Mesenchymal stem cell (in vitro differentiated cells and primary cell): ENCODE measurements around the gene MYD88.

Experiments used
- DNase-seq: peaks from one replicate; pipeline ENCODE4 v3.0.0-alpha.2; 2013
- H2AFZ ChIP-seq: one replicate; pipeline ENCODE4 v1.6.1; 2013; ENCODE audit warnings: low read depth, mild to moderate bottlenecking, control low read depth, inconsistent platforms, low read length, moderate library complexity
- H2AK5ac ChIP-seq: 2 replicates; pipeline ENCODE4 v1.6.1; 2013; ENCODE audit warnings: low read length, moderate library complexity, mild to moderate bottlenecking, inconsistent platforms; ENCODE audit not compliant: severe bottlenecking
- H2BK120ac ChIP-seq: one replicate; pipeline ENCODE4 v1.6.1; 2013; ENCODE audit warnings: low read depth, mild to moderate bottlenecking, inconsistent platforms, low read length, moderate library complexity
- H2BK12ac ChIP-seq, 2 experiments: one replicate each; pipeline ENCODE4 v1.6.1; 2013; ENCODE audit warnings: inconsistent platforms in 2 of 2, low read length in 2 of 2, mild to moderate bottlenecking in 2 of 2, moderate library complexity in 2 of 2, control low read depth in 1 of 2
- H2BK15ac ChIP-seq: one replicate; pipeline ENCODE4 v1.6.1; 2013; ENCODE audit warnings: mild to moderate bottlenecking, low read depth, inconsistent platforms; ENCODE audit not compliant: poor library complexity, severe bottlenecking
- H2BK5ac ChIP-seq: 2 replicates; pipeline ENCODE4 v1.6.1; 2013; ENCODE audit warnings: low read depth, mild to moderate bottlenecking, low read length, control low read depth, inconsistent platforms; ENCODE audit not compliant: poor library complexity, severe bottlenecking
- H3K14ac ChIP-seq, 2 experiments: one replicate each; pipeline ENCODE4 v1.6.1; 2013; ENCODE audit warnings: inconsistent platforms in 2 of 2, low read length in 2 of 2, control low read depth in 1 of 2, mild to moderate bottlenecking in 1 of 2, moderate library complexity in 1 of 2
- H3K18ac ChIP-seq, 2 experiments: one replicate each; pipeline ENCODE4 v1.6.1; 2013; ENCODE audit warnings: inconsistent platforms in 2 of 2, low read length in 2 of 2, control low read depth in 1 of 2, low read depth in 1 of 2, mild to moderate bottlenecking in 1 of 2
- H3K23ac ChIP-seq, 2 experiments: one replicate each; pipeline ENCODE4 v1.6.1; 2013; ENCODE audit warnings: inconsistent platforms in 2 of 2, low read length in 2 of 2, mild to moderate bottlenecking in 2 of 2, moderate library complexity in 2 of 2, control low read depth in 1 of 2
- H3K27ac ChIP-seq: 2 replicates; pipeline ENCODE4 v1.5.1; 2013; ENCODE audit warnings: mild to moderate bottlenecking, moderate library complexity, low read length, control low read depth, inconsistent platforms; ENCODE audit not compliant: poor library complexity, severe bottlenecking
- H3K27me3 ChIP-seq, 2 experiments: 2 replicates each; pipeline versions ENCODE4 v1.6.1 to v1.7.0; 2013; ENCODE audit warnings: low read length in 2 of 2, mild to moderate bottlenecking in 2 of 2, moderate library complexity in 2 of 2, control low read depth in 1 of 2, inconsistent platforms in 1 of 2; ENCODE audit not compliant: control insufficient read depth in 1 of 2, insufficient read depth in 1 of 2
- H3K36me3 ChIP-seq, 2 experiments: 2 replicates each; pipeline versions ENCODE4 v1.6.1 to v1.7.0; 2013; ENCODE audit warnings: low read length in 2 of 2, control low read depth in 1 of 2, inconsistent platforms in 1 of 2, low read depth in 1 of 2, mild to moderate bottlenecking in 1 of 2; ENCODE audit not compliant: insufficient read depth in 2 of 2, control insufficient read depth in 1 of 2
- H3K4ac ChIP-seq, 2 experiments: one replicate each; pipeline ENCODE4 v1.6.1; 2013; ENCODE audit warnings: inconsistent platforms in 2 of 2, low read length in 2 of 2, mild to moderate bottlenecking in 2 of 2, moderate library complexity in 2 of 2, control low read depth in 1 of 2, low read depth in 1 of 2
- H3K4me1 ChIP-seq: 2 replicates; pipeline ENCODE4 v1.6.1; 2013; ENCODE audit warnings: low read depth, low read length, control low read depth; ENCODE audit not compliant: control insufficient read depth, insufficient read depth
- H3K4me2 ChIP-seq: 2 replicates; pipeline ENCODE4 v1.6.1; 2013; ENCODE audit warnings: low read length, mild to moderate bottlenecking, inconsistent platforms; ENCODE audit not compliant: poor library complexity, severe bottlenecking
- H3K4me3 ChIP-seq, 2 experiments: 2 replicates each; pipeline versions ENCODE4 v1.5.1 to v1.7.0; 2013; ENCODE audit warnings: low read length in 2 of 2, mild to moderate bottlenecking in 2 of 2, control low read depth in 1 of 2, low read depth in 1 of 2; ENCODE audit not compliant: insufficient read depth in 1 of 2
- H3K79me1 ChIP-seq: replicated peaks from 2 replicates; pipeline ENCODE4 v1.6.1; 2013; ENCODE audit warnings: mild to moderate bottlenecking, control low read depth, low read length, inconsistent platforms; ENCODE audit not compliant: poor library complexity, severe bottlenecking
- H3K9ac ChIP-seq: 2 replicates; pipeline ENCODE4 v1.7.0; 2013; ENCODE audit warnings: mild to moderate bottlenecking, low read length, moderate library complexity
- H3K9me3 ChIP-seq: 2 replicates; pipeline ENCODE4 v1.7.0; 2013; ENCODE audit warnings: mild to moderate bottlenecking, low read length; ENCODE audit not compliant: control insufficient read depth
- H4K8ac ChIP-seq: one replicate; pipeline ENCODE4 v1.6.1; 2013; ENCODE audit warnings: inconsistent platforms, mild to moderate bottlenecking, low read length, moderate library complexity
- H4K91ac ChIP-seq: one replicate; pipeline ENCODE4 v1.6.1; 2013; ENCODE audit warnings: mild to moderate bottlenecking, low read length, inconsistent platforms
- WGBS: methylation state at CpG from one replicate; pipeline ENCODE4 v1.1.7; 2013; ENCODE audit warnings: mixed read lengths; 5-methylcytosine and 5-hydroxymethylcytosine counted together

Gene MYD88

GRCh38 chr3:38137615-38138348 lies 679 bp upstream of the MYD88 start:
- no peak for DNase-seq
- peak overlapping the region; percentile 60 for H2AFZ ChIP-seq
- peak overlapping the region; percentile 69 for H2BK120ac ChIP-seq
- WGBS = 31% methylated on average over 22 of the region's 22 CpGs
- H3K9me3 ChIP-seq = no peaks in the 10 kb centered on the region
- peaks cover 31% of the 10 kb centered on the region for H3K4me1 ChIP-seq
- H4K91ac ChIP-seq = peak overlapping the region; percentile 89
- H2AK5ac ChIP-seq = peak overlapping the region; percentile 57
- peak overlapping the region in 1 of 2 experiments; percentile 56 for H3K14ac ChIP-seq
- H3K4me2 ChIP-seq = peak overlapping the region; percentile 86
- peak overlapping the region; percentile 91 for H3K9ac ChIP-seq
- H3K27me3 ChIP-seq = no peaks in the 10 kb centered on the region
- H3K18ac ChIP-seq = peak overlapping the region; percentile 58 to 75
- H2BK12ac ChIP-seq = peak overlapping the region in 1 of 2 experiments; percentile 70
- peaks cover 33 to 50% of the 10 kb centered on the region in 2 experiments for H3K36me3 ChIP-seq
- peak overlapping the region; percentile 88 for H3K27ac ChIP-seq
- H2BK5ac ChIP-seq = no peak overlapping the region
- peak overlapping the region; percentile 73 for H2BK15ac ChIP-seq
- H4K8ac ChIP-seq = peak overlapping the region; percentile 97
- H3K4ac ChIP-seq = peak overlapping the region; percentile 15 to 82
- H3K79me1 ChIP-seq = peaks cover 32% of the 10 kb centered on the region
- H3K23ac ChIP-seq = peak overlapping the region in 1 of 2 experiments; percentile 79
- peak overlapping the region; percentile 56 to 95 for H3K4me3 ChIP-seq

- Histone ChIP-seq H3K23ac (no peak overlapping the region), H2BK5ac (no peak overlapping the region), H3K4me1 (peaks cover 26% of the 10 kb centered on the region), H3K9ac (peak overlapping the region; percentile 91), H3K27ac (no peak overlapping the region), H2BK12ac (no peak overlapping the region), H3K4ac (peak overlapping the region in 1 of 2 experiments; percentile 82), H4K8ac (peak overlapping the region; percentile 97), H2AK5ac (no peak overlapping the region), H3K79me1 (peaks cover 22% of the 10 kb centered on the region), H3K9me3 (no peaks in the 10 kb centered on the region), H2BK120ac (no peak overlapping the region), H3K14ac (peak overlapping the region in 1 of 2 experiments; percentile 42), H2BK15ac (peak overlapping the region; percentile 37), H3K18ac (peak overlapping the region; percentile 58 to 99), H2AFZ (no peak overlapping the region), H4K91ac (no peak overlapping the region), H3K27me3 (no peaks in the 10 kb centered on the region), H3K4me2 (peak overlapping the region; percentile 86), H3K4me3 (peak overlapping the region; percentile 78 to 95), H3K36me3 (peaks cover 25 to 35% of the 10 kb centered on the region in 2 experiments)
- 17% methylated on average over 8 of the region's 8 CpGs for WGBS
- DNase-seq = no peak
Measured at GRCh38 chr3:38139191-38139590, 730 bp downstream of the MYD88 start.

- H3K4me3 ChIP-seq = peak overlapping the region in 1 of 2 experiments; percentile 95
- no peak overlapping the region for H2BK120ac ChIP-seq
- H2BK12ac ChIP-seq = no peak overlapping the region
- peaks cover 21% of the 10 kb centered on the region for H3K79me1 ChIP-seq
- no peaks in the 10 kb centered on the region for H3K27me3 ChIP-seq
- H3K4ac ChIP-seq = no peak overlapping the region
- H3K18ac ChIP-seq = no peak overlapping the region
- no peak overlapping the region for H2AFZ ChIP-seq
- H4K8ac ChIP-seq = no peak overlapping the region
- peak overlapping the region; percentile 91 for H3K9ac ChIP-seq
- no peak overlapping the region for H3K4me2 ChIP-seq
- 93% methylated on average over 7 of the region's 7 CpGs for WGBS
- H3K4me1 ChIP-seq = peaks cover 26% of the 10 kb centered on the region
- no peak overlapping the region for H4K91ac ChIP-seq
- H3K14ac ChIP-seq = no peak overlapping the region
- no peak overlapping the region for H2BK5ac ChIP-seq
- H2BK15ac ChIP-seq = no peak overlapping the region
- no peak for DNase-seq
- H3K27ac ChIP-seq = no peak overlapping the region
- H3K23ac ChIP-seq = no peak overlapping the region
- H2AK5ac ChIP-seq = no peak overlapping the region
- no peaks in the 10 kb centered on the region for H3K9me3 ChIP-seq
- peaks cover 24 to 31% of the 10 kb centered on the region in 2 experiments for H3K36me3 ChIP-seq
Measured at GRCh38 chr3:38139652-38140051, 1.2 kb downstream of the MYD88 start.

GRCh38 chr3:38140326-38141172 lies 2.1 kb downstream of the MYD88 start:
- H3K27me3 ChIP-seq = no peaks in the 10 kb centered on the region
- no peak overlapping the region for H2AK5ac ChIP-seq
- H2BK15ac ChIP-seq = no peak overlapping the region
- peaks cover 26% of the 10 kb centered on the region for H3K4me1 ChIP-seq
- no peak overlapping the region for H3K23ac ChIP-seq
- no peak overlapping the region for H3K27ac ChIP-seq
- DNase-seq = no peak
- H3K9ac ChIP-seq = no peak overlapping the region
- 99% methylated on average over 13 of the region's 13 CpGs for WGBS
- H2BK120ac ChIP-seq = no peak overlapping the region
- H3K36me3 ChIP-seq = peaks cover 23 to 24% of the 10 kb centered on the region in 2 experiments
- H3K4me3 ChIP-seq = no peak overlapping the region
- no peak overlapping the region for H3K4me2 ChIP-seq
- H3K4ac ChIP-seq = no peak overlapping the region
- H2BK12ac ChIP-seq = no peak overlapping the region
- no peak overlapping the region for H2BK5ac ChIP-seq
- H3K18ac ChIP-seq = no peak overlapping the region
- H2AFZ ChIP-seq = no peak overlapping the region
- no peak overlapping the region for H4K8ac ChIP-seq
- no peaks in the 10 kb centered on the region for H3K9me3 ChIP-seq
- no peak overlapping the region for H4K91ac ChIP-seq
- H3K14ac ChIP-seq = no peak overlapping the region
- H3K79me1 ChIP-seq = peaks cover 21% of the 10 kb centered on the region
